HFFc6 (cell line): Measurements from ENCODE around the gene FYB1. TPM values are rescaled to one million over a fixed set of nuclear protein-coding genes. Genes with fewer than 3 reads are reported as not detected.

ENCODE experiments used
- DNase-seq: peaks from one replicate; pipeline ENCODE4 v3.0.0-alpha.2; 2018
- H3K27ac Mint-ChIP-seq: 2 replicates; pipeline ENCODE4 v1.8.0; 2020; ENCODE audit warnings: mild to moderate bottlenecking, mixed read lengths
- H3K27me3 Mint-ChIP-seq: 2 replicates; pipeline ENCODE4 v1.8.0; 2021; ENCODE audit warnings: mild to moderate bottlenecking, moderate library complexity, mixed read lengths; ENCODE audit not compliant: insufficient read depth
- H3K36me3 Mint-ChIP-seq: 2 replicates; pipeline ENCODE4 v1.8.0; 2021; ENCODE audit warnings: low read depth, mixed read lengths
- H3K4me1 Mint-ChIP-seq: 2 replicates; pipeline ENCODE4 v1.8.0; 2020; ENCODE audit warnings: low read depth, mixed read lengths
- H3K4me3 Mint-ChIP-seq: 2 replicates; pipeline ENCODE4 v1.8.0; 2020; ENCODE audit warnings: mild to moderate bottlenecking, moderate library complexity, mixed read lengths
- H3K9me3 Mint-ChIP-seq: 2 replicates; pipeline ENCODE4 v1.8.0; 2020; ENCODE audit warnings: mild to moderate bottlenecking, mixed read lengths
- total RNA-seq, 6 experiments: library from RNA; stranded (reverse); fragmentation: NEBNext Ultra II Directional; extraction: Animal tissue kit (Norgen Biotek cat#: 25700); gene quantifications; 2 replicates in 1 of 6; 3 replicates in 5 of 6; pipeline ENCODE4 v1.2.3, GENCODE V29; 2021
- TF ChIP-seq, protein P1 (sequence below): fragments of 200-600 bp; sonication (generic); IDR thresholded peaks from 2 replicates; pipeline ENCODE4 v1.5.0; 2021; ENCODE audit warnings: antibody characterized with exemption, mild to moderate bottlenecking

The FYB1 gene
- total RNA-seq, 6 experiments from 2014 or later, result 0.32 to 1.7 (median 0.49) TPM

- peaks cover 42% of the 10 kb centered on the region for H3K4me1 Mint-ChIP-seq
- peak overlapping the region; percentile 45 for H3K4me3 Mint-ChIP-seq
- no peak for DNase-seq
- H3K36me3 Mint-ChIP-seq, result peaks cover 13% of the 10 kb centered on the region; the same call in 1 of the 2 replicates
- no peak overlapping the region for H3K27ac Mint-ChIP-seq
- no peaks in the 10 kb centered on the region for H3K27me3 Mint-ChIP-seq
- TF ChIP-seq, protein P1, sequence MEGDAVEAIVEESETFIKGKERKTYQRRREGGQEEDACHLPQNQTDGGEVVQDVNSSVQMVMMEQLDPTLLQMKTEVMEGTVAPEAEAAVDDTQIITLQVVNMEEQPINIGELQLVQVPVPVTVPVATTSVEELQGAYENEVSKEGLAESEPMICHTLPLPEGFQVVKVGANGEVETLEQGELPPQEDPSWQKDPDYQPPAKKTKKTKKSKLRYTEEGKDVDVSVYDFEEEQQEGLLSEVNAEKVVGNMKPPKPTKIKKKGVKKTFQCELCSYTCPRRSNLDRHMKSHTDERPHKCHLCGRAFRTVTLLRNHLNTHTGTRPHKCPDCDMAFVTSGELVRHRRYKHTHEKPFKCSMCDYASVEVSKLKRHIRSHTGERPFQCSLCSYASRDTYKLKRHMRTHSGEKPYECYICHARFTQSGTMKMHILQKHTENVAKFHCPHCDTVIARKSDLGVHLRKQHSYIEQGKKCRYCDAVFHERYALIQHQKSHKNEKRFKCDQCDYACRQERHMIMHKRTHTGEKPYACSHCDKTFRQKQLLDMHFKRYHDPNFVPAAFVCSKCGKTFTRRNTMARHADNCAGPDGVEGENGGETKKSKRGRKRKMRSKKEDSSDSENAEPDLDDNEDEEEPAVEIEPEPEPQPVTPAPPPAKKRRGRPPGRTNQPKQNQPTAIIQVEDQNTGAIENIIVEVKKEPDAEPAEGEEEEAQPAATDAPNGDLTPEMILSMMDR, result no peak
- H3K9me3 Mint-ChIP-seq, result no peaks in the 10 kb centered on the region
Measured at GRCh38 chr5:39057734-39058133, 161.6 kb downstream of the FYB1 start.

DNA sequence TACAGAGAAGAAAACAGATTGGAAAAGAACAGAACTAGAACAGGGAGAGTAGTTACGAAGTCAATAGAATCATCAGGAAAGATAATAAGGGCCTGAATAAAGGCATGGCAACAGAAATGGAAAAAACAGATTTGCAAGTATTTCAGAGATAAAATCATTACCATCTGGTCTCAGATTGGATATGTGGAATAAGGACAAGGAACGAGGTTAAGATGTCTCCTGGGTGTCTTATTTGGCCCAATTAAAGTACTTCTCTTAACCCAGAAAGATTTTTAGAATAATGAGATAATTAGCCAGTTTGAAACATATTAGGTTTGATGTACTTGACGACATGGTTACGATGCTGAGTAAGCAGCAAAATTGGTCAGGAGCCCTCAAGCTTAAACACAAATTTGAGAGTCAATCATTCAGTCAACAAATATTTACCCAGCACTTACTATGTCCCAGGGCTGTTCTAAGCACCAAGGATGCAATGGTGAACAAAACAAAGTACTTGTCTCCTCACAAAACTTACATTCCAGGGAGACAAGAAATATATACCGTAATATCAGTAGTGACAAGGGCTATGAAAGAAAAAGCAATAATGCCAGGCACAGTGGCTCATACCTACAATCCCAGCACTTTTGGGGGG, 163.5 kb downstream of the FYB1 start:
- Mint-ChIP-seq H3K27ac (no peak overlapping the region), H3K4me1 (peaks cover 38% of the 10 kb centered on the region), H3K27me3 (no peaks in the 10 kb centered on the region; the same call in 1 of the 2 replicates), H3K9me3 (no peaks in the 10 kb centered on the region), H3K4me3 (no peak overlapping the region), H3K36me3 (peaks cover 13% of the 10 kb centered on the region; the same call in 1 of the 2 replicates)
- TF ChIP-seq, protein P1, result no peak
- no peak for DNase-seq

Other genes with a start within 250 kb of the FYB1 start
- 10 to 100 TPM; 16.1 to 24.0 (median 20.1) TPM for gene RICTOR, start 145.2 kb downstream of the FYB1 start, total RNA-seq
- under 1 TPM in 2 of 6 experiments, not detected in 4; 0.07 to 0.17 TPM for gene C9, start 144.9 kb upstream of the FYB1 start, total RNA-seq
- 100 to 1,000 TPM; 228 to 285 (median 237) TPM for gene DAB2, start 205.4 kb upstream of the FYB1 start, total RNA-seq